Hematopoietic multipotent progenitor cell treated with erythropoietin and hydrocortisone succinate and interleukin-3 and kit ligand, for 6 days (in vitro differentiated cells): ENCODE measurements around the gene ATXN7L2.

ENCODE experiments used
- DNase-seq: peaks from one replicate; pipeline ENCODE4 v3.0.0-alpha.2; 2015

The ATXN7L2 gene

DNA sequence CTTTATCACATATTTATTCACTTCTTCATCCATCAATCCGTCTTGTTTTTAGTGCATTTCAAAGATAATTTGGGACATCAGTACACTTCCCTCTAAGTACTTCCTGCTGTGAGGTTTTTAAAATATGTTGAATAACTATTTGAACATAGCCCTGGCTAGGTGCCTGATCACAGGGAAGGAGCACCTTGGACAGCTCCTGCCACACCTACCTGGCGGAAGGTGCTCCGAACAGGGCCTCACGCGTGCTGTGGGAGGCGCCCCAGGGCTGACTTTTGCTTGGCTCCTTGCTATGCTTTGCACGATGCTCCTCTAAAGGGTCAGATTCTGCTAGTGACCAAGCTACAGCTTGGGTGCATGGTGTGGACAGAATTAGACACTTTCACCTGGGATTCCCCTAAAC is 4.9 kb upstream of the ATXN7L2 start:
- peak; percentile 56 for DNase-seq

DNA sequence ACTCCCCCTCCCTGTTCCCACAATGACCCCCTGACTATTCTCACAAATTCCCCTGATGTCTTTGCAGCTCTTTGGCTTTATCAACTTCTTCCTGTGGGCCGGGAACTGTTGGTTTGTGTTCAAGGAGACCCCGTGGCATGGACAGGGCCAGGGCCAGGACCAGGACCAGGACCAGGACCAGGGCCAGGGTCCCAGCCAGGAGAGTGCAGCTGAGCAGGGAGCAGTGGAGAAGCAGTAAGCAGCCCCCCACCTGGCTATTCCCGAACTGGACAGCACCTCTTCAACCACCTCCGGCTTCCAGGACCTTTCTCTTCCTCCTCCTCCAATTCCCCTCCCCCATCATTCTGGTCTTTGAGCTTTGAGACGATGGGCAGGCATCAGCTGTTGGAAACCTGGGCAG is 4.4 kb upstream of the ATXN7L2 start:
- no peak for DNase-seq

DNA sequence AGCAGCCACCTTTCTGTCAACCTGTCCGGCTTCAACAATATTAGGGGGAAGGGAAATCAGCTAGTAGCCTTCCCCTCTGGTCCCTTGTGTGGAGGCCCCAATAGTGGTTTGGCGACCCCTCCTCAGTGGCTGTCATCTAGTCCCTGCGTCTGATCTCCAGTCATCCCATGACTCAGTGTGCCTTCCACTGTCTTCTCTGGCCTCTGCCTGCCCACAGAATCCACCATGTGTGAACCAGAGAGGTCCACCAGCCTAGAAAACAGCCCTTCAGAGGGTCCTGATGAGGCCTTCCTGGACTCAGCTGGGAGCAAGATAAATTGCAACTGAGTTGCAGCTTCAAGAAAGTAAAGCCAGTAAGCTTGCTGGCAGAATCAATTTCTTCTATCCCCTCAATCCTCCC is 3.8 kb upstream of the ATXN7L2 start:
- DNase-seq, result no peak

DNA sequence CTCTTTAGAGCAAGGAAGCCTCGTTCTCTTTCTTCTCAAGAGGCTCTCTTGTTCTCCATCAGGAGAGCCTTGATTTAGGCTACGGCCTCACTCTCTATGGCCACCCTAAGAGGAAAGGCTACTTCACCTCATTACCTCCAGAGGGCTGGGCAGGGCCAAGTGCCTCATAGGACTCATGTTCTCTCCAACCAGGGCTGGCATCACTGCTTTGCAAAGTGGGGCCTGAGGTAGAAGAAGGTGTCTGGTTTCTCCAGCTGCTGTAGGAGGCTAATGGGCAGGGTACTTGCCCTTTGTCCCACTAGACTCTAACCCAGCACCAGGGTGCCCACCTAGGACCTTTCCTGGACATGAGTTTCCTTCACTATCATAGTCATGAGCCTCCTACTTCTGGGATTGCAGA is 2.1 kb upstream of the ATXN7L2 start:
- DNase-seq, result no peak

DNA sequence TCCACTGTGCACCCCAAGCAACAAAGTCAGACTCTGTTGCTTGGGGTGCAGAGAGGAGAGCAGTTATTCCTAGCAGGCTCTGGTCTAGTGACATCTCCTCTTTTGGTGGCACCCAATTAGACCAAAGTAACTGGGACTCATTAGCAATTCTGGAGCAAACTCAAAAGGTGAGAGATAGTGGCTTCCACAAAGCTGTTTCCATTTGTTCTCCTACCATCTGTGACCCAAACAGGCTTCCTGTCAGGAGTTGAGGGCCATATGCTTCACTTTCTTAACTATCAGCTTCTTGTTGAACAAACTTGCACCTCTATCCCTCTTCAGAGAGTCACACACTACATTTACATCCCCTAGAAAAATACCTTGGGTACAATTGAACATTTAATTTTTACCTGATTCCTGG is 1.5 kb upstream of the ATXN7L2 start:
- DNase-seq, result no peak

DNA sequence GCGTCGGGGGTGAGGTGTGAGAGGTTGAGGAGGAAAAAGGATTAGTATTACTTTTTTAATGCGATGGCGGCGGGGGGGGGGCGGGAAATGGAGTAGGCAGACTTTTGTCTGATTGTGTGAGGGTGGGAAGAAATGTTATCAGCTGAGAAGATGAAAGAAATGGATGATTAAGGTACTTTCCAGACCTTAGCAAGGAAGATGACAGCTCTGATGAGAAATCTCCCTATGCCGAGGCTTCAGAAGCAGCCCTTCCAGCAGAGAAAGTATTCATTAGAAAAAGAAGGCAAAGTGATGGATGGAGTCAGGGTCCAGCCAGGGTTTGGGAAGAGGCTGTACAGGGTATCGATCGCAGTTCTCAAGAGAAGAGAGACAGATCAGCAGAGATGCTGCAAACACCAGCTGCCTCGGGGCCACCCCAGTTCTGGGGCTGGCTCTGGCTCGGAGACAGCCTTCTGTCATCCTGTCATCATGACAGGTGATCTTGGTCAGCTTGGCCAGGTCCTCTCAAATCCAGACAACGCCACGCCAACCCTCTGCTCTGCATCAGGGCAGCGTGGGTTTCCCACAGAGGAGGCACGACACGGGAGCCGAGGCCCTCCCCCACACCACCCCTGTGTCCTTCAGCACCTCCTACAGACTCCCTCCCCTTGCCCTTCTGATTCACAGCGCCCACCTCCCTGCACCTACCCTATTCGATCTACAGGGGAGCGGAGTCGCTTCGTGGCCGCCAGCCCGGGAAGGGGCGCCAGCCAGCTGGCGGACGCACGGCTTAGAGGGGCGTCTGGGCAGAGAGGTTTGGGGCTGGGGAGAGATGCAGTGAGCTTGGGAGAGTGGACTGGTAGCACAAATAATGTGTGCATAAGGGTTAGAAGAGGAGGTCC is 674 bp upstream of the ATXN7L2 start:
- DNase-seq, result peak; percentile 22

DNA sequence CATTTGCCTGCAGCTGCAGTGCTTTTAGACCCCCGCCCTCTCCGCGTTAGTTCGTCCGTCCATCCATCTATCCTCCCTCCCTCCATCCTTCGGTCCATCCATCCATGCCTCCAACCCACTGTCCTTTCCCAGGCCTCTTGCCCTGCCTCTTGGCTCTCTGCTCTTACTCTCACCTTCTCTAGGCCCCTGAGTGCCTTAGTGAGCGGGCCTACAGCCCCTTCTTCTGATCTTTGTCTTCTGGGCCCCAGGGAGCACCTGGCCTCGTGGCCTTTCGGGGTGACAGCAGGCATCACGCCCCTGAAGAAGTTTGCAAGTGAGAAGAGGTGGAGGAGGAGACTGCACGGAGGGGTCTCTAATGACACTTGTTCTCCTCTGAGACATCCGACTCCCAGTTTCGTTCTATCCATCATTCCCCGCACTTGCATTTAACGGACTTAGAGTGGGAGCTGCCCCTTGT is 842 bp downstream of the ATXN7L2 start:
- DNase-seq, result no peak

DNA sequence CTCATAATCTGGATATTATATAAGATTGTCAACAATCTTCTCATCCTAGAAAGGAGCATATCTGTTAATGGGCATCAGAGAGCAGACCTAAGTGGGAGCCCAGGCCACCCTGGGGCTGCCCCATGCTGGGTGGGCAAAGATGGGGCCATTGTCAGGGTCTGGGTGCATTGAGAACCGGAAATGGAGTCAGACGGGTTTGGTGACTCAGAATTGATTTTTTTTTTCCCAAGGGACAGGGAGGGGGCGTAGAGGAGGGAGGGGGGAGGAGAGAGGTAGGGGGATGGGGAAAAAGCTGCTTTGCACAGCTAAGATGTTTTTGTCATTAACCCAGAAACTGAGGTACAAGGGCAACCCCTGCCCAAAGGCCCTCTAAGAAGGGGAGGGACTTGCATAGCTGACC is 1.3 kb downstream of the ATXN7L2 start:
- no peak for DNase-seq

DNA sequence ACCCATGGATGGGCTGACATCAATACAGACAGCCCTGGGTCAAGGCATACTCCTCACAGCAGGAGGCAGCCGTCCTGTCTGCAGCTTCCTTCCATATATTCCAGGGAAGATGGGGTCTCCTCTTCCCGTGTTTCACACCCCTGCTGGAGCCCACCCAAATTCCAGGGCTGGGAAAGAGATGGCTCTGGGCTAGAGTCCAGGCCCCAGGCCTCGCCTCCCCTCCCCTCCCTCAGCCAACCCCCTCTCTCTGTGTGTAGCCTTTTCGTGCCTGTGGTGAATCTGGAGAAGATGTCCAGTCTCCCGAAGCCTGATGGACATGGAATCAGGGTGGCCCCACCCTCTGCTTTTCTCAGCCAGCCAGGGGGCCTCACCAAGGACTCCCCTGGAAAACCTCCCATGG is 3.6 kb downstream of the ATXN7L2 start:
- no peak for DNase-seq

DNA sequence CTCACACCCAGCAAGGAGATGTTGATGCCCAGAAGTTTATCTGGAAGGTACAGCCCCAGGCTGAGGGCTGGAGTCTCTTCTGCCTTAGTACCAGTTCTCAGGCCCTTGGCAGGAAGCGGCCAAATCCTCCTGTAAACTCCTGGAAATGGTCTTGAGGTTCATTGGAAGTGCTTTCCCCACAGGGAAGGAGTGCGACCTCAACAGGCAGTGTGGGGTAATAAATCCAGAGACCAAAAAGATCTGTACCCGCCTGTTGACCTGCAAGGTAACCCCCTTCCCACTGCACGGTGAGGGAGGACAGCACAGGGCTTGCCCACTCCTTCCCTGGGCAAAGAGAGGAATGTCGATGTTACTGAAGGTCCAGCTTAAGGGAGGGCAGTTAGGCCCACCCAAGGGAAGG is 4.5 kb downstream of the ATXN7L2 start:
- no peak for DNase-seq

DNA sequence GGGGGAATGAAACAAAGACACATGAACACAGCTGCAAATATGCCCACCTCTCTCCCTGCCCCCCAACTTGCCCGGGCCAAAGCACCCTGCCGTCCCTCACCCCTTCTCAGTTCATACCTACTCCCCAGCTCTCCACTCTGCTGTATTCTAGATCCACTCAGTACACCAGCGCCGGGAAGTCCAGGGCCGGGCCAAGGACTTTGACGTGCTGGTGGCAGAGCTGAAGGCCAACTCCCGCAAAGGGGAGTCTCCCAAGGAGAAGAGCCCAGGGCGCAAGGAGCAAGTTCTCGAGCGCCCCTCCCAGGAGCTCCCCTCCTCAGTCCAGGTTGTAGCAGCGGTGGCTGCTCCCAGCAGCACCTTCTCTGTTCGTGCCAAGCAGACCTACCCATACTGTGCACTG is 5.0 kb downstream of the ATXN7L2 start:
- DNase-seq, result no peak

DNA sequence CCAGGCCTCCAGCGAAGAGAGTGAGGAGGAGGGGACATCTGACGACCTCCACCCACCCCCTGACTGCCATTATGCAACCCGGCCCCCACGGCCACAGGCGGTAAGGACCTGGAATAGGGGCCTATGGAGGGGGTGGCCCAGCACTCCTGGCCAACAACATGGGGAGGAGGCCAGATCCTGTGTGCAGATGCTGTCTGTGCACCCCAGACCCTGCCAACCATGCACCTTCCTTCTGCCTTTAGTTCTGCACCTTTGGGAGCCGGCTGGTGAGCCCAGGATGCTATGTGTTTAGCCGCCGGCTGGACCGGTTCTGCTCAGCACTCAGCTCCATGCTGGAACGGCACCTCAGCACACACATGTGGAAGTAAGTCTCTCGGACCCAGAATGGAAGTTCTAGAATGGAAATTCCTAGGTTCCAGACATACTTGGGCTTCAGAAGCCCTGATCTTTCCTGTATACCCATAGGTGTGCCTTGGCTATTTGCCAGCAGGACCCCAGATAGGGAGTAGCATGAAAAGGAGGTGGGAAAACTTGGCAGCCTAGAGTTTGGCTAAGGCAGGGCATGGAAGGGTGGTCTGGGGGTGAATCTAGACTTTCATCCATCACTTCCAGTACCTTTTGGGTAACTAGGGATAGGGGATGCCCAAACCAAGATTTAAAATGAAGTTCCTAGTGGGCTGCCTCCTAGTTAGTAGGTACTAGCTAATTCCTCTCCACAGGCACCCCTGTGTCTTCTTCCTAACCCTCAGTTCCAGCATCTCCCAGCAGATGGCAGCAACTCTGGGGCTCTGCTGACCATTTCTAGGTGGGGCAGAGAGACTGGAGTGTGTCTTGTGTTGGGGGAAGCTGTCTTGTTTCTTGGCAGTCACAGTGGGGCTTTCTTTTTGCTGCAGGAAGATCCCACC is 6.6 kb downstream of the ATXN7L2 start:
- DNase-seq, result peak; percentile 87

DNA sequence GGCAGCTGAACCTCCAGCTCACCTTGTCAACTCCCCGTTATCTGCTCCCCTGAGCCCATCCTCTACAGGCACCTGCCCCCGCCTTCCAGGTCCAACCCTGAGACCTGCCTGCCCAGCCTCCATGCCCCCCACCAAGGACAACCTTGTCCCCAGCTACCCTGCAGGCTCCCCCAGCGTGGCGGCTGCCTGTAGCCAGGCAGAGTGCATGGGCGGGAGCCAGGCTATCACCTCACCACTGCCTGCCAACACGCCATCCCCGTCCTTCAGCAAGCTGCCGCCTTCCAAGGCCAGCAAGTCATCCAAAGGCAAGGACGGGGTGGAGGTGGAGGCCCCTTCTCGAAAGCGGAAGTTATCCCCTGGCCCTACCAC is 7.2 kb downstream of the ATXN7L2 start:
- no peak for DNase-seq

DNA sequence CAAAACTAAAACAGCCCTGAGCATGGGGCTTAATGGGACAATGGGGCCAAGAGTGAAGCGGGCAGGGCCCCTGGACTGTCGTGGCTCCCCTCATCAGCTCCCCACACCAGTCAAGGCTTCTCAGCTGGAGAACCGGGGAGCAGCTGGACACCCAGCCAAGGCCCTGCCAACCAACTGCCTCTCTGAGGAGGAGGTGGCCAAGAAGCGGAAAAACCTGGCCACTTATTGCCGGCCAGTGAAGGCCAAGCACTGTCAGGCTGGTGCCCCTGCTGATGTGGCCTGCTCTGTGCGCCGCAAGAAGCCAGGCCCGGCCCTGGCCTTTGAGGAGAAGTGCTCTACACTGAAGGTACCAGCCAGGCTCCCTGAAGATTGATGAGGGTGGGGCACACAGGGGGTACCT is 7.7 kb downstream of the ATXN7L2 start:
- no peak for DNase-seq

DNA sequence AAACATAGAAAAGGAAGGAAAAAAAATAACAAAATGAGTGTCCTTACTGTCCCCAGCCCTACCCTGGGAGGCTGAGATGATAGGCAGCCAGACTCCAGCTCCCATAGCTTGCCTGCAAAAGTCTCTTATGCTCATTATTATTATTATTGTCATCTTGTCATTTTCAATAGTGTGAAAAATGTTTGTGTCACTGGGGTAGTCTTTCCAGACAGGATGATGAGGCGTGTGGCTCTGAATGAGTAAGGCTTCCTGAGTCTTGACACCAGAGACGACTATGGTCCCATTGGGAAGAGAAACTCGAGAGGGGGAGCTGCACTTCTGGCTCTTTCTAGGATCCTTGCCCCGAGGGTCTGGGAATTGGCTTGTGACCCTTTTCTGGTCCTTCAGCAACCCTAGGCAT is 9.1 kb downstream of the ATXN7L2 start:
- DNase-seq, result no peak

DNA sequence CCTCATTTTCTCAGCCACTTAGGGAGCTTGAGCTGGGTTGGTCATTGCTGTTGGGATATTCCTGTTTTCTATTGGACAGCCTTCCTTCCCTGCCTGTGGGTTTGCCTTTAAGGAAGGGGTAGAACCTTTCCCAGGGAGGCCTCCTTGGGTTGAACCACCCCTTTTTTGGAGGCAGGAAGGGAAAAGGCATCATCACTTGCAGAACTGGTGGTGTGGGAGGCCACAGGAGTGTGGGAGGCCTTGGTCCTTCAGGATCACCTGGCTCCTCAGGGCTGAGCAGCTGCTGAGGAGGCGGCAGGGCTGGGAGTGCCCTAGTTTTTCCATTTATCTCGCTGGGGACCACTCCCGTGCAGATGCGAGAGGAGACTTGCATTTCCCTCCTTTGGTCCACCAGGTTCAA is 9.5 kb downstream of the ATXN7L2 start:
- DNase-seq, result no peak

DNA sequence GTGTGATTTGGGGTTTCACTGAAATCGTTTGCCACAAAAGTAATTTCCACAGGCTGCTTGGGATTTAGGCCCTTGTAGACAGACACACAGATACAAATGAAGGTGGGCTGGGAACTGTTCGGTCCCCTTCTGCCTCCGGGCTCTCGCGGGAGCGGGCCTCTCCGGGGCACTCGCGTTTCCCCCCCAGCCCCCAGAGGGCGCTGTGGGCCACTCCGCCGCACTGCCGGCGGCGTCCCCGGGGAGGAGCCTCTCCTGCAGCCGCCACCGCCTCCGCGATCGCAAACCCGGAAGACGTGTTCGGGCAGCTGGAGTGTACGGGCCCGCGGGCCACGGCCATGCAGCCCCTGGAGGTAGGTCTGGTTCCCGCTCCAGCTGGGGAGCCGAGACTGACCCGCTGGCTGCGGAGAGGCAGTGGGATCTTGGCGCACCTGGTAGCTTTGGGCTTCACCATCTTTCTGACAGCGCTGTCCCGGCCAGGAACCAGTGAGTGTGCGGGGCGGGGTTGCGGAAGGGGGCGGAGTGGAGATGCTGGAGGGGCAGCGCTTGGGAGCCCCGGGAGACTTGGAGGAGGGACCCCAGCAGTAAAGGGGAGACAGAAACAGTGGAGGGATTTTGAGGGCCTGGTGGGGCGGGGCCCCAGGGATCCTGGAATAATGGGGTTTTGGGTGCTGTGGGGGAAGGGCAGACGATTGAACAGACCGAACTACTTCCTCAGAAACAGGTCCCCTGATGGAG is 10.3 kb downstream of the ATXN7L2 start, which contains the start of gene CYB561D1:
Gene CYB561D1 (plus strand): TSS at position 290 of the 735 bp plus-strand sequence. CDS start 46 bp downstream, at position 336.
- peak; percentile 88 for DNase-seq

DNA sequence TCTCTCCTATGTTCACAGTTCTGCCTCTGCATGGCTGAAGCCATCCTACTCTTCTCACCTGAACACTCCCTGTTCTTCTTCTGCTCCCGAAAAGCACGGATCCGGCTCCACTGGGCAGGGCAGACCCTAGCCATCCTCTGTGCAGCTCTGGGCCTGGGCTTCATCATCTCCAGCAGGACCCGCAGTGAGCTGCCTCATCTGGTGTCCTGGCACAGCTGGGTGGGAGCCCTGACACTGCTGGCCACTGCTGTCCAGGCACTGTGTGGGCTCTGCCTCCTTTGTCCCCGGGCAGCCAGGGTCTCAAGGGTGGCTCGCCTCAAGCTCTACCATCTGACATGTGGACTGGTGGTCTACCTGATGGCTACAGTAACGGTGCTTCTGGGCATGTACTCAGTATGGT is 12.0 kb downstream of the ATXN7L2 start:
- no peak for DNase-seq

DNA sequence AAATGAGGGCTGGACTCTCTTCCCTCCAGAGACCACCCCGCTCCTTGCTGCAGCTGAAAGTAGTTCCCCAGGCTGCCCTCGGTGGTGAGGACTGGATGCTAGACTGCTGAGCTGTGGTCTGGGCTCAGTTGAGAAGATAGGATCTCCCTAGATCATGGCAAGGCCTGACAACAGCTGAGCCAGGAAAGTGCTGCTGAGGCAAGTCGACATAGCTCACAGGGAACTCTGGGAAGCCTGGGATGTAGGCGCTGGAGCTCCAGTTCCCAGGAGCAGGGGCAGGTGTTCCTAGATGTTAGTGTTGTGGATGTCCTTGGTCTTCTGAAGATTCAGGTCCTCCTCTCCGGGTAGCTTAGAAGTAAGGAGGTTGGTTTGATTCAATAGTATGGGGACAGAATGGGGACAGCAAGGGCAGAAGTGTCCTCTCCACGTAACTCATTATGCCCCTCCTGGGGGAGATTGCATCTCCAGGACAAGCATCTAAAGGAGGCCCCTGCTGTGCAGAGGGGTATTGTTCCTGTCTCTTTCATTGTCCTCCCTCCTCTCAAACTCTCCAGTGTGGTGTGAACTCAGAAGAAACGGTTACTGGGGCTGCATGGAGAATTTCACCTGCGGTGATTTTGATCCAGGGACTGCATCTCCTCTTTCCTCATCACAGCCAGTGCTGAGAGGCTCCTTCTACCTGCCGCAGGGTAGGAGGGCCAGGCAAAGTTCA is 13.9 kb downstream of the ATXN7L2 start:
- no peak for DNase-seq

DNA sequence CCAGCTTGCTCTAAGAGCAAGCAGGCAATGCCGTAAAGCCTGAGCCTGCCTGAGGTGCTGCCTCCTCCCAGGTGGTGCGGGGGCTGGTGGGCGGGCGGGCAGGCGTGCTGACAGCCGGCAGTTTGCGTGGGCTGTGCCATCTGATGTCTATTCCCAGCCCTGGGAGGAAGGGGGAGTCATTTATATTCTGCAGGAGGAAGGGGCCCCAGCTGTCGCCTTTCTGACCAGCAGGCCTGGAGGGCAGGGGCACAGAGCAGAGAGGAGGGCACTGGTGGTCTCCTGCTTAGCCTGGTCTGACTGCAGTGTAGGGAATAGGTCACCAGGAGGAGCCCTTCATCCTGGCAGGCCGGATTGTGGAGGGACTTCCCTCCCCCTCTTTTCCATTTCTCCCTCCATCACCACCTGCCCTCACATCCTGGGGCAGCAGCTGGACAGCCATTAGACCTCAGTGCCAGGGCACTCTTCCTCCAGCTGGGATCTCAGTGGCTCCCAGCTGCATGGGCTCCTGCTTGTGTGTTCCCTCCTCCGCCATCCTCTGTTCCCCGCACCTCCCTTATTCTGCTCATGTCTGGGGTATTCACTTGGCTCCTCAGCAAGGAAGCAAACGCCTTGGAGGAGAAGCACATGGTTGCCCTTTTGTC is 14.6 kb downstream of the ATXN7L2 start:
- DNase-seq, result peak; percentile 34

DNA sequence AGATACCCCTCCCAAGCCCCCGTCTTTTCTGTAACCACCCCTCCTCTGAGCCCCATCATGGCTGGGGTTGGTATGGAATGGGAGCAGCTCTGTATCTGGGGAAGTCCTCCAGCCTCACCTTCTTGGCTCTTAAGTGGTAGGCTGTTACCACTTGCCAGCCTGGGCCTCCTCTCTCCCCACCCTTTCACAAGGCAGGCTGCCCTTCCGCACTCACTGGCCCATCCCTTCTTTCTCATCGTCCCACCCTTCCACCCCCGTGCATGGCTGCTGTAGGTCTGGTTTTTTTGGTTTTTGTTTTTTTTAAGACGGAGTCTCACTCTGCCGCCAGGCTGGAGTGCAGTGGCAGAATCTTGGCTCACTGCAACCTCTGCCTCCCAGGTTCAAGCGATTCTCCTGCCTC is 15.4 kb downstream of the ATXN7L2 start:
- DNase-seq, result no peak
